ENCODE data around the gene PIP5KL1.

PIP5KL1 gene

DNA sequence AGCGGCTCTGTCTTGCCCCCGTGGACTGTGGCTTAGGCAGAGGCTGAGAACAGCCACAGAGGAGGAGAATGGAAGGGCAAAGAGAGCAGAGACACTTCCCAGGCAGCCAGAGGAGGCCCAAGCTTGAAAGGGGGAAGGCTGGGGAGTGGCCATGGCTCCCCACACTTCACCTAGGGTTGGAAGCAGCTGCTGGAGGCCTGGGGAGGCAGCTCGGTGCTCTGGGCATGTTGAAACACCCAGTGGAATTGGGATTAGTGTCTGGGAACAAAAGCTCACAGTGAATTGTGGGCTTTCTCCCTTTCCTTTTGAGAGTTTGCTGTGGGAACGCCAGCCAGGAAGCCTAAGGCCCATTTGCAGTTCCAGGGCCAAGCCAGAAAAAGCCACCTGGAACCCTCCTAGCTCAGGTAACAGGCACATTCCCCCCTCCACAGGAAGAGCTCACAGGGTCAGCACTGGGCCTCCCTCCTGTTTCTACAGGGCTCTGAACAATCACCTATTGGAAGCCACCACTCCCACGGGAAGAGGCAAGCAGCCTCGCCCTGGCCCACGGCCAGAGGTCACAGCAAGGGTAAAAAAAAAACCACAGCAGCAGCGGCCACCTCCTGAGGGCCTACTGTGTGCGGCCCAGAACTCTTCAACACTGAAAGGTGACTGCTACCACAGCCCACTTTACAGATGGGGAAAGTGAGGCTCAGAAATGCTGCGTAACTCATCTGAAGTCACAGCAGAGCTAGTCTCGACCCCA, 30.0 kb upstream of the PIP5KL1 start:
- Histone ChIP-seq H3F3A (ENCODE audit: insufficient read depth, low read length) (peaks cover 6% of the 10 kb centered on the region), H3K79me2 (ENCODE audit: low read length) (peaks cover 95% of the 10 kb centered on the region)

DNA sequence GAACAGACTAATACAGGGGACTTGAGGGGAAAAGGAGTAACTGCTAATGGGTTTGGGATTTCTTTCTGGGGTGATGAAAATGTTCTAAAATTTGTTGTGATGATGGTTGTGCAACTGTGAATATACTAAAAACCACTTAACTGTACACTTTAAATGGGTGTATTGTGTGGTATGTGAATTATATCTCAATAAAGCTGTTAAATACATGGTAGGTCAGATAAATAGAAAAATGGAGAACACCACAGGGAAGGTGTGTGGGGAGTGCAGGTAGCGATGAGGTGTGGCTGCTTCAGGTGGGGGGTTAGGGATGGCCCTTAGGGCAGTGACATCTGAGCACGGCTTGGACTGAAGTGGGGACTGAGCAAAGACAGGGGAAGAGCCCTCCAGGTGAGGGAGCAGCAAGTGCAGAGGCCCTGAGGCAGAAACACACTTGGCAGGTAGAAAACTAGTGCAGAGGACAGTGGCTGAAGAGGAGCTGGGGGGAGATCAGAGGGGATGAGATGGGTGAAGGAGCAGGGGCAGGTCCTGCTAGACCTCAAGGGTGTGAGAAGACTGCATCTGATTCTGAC, 29.3 kb upstream of the PIP5KL1 start:
- H3K9ac ChIP-seq (ENCODE audit: low read length) = no peak overlapping the region
- no peaks in the 10 kb centered on the region for H3K9me3 ChIP-seq (replicated peaks; ENCODE audit: insufficient read depth, low read length)
- no peaks in the 10 kb centered on the region for H3K27me3 ChIP-seq (replicated peaks; ENCODE audit: insufficient read depth, low read length)
- H3K27ac ChIP-seq (ENCODE audit: low read length) = no peak overlapping the region
- peaks cover 93% of the 10 kb centered on the region for H3K79me2 ChIP-seq (ENCODE audit: low read length)
- H3K36me3 ChIP-seq (replicated peaks; ENCODE audit: insufficient read depth, low read length) = no peaks in the 10 kb centered on the region
- peaks cover 8% of the 10 kb centered on the region for H3F3A ChIP-seq (ENCODE audit: insufficient read depth, low read length)
- DNase-seq = no peak
- no peak overlapping the region for H3K4me2 ChIP-seq (ENCODE audit: low read depth, low read length)
- H4K20me1 ChIP-seq (ENCODE audit: insufficient read depth, low read length) = no peaks in the 10 kb centered on the region
- no peak overlapping the region for H3K4me3 ChIP-seq (ENCODE audit: low read length)
- no peak overlapping the region for H2AFZ ChIP-seq (ENCODE audit: low read length)
- TF ChIP-seq EZH2 (optimal IDR thresholded peaks at IDR 0.05; ENCODE audit: low read depth, low read length) (no peak), EZH2phosphoT487 (IDR thresholded peaks at IDR 0.05; ENCODE audit: low read length) (no peak), CTCF (IDR thresholded peaks at IDR 0.05; ENCODE audit: low read length) (no peak)
- H3K4me1 ChIP-seq (ENCODE audit: low read length) = peaks cover 12% of the 10 kb centered on the region
- H3K9me2 ChIP-seq (replicated peaks; ENCODE audit: insufficient read depth, low read length) = no peaks in the 10 kb centered on the region

More for the DNA sequence above, 30.0 kb upstream of the PIP5KL1 start:
- no peak overlapping the region for H3K4me2 ChIP-seq (ENCODE audit: low read depth, low read length)
- H3K4me1 ChIP-seq (ENCODE audit: low read length) = peaks cover 6% of the 10 kb centered on the region
- no peak overlapping the region for H3K9ac ChIP-seq (ENCODE audit: low read length)
- no peak overlapping the region for H3K27ac ChIP-seq (ENCODE audit: low read length)
- no peaks in the 10 kb centered on the region for H3K36me3 ChIP-seq (replicated peaks; ENCODE audit: insufficient read depth, low read length)
- no peak overlapping the region for H3K4me3 ChIP-seq (ENCODE audit: low read length)
- H3K9me2 ChIP-seq (replicated peaks; ENCODE audit: insufficient read depth, low read length) = no peaks in the 10 kb centered on the region
- TF ChIP-seq EZH2 (optimal IDR thresholded peaks at IDR 0.05; ENCODE audit: low read depth, low read length) (no peak), CTCF (IDR thresholded peaks at IDR 0.05; ENCODE audit: low read length) (no peak)
- H4K20me1 ChIP-seq (ENCODE audit: insufficient read depth, low read length) = no peaks in the 10 kb centered on the region; the same call in 1 of the 2 replicates
- no peak for DNase-seq
- H2AFZ ChIP-seq (ENCODE audit: low read length) = no peak overlapping the region
- no peaks in the 10 kb centered on the region for H3K27me3 ChIP-seq (replicated peaks; ENCODE audit: insufficient read depth, low read length)
- H3K9me3 ChIP-seq (replicated peaks; ENCODE audit: insufficient read depth, low read length) = no peaks in the 10 kb centered on the region

DNA sequence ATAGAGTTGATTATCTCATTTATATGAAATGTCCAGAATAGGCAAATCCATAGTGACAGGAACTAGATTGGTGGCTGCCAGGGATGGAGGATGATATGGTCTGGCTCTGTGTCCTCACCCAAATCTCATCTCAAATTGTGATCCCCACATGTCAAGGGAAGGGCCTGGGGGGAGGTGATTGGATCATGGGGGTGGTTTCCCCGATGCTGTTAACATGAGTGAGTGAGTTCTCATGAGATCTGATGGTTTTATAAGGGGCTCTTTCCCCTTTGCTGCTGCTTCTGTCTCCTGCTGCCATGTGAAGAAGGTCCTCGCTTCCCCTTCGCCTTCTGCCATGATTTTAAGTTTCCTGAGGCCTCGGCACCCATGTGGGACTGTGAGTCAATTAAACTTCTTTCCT, 28.8 kb upstream of the PIP5KL1 start:
- Histone ChIP-seq H3K79me2 (ENCODE audit: low read length) (peaks cover 94% of the 10 kb centered on the region), H4K20me1 (ENCODE audit: insufficient read depth, low read length) (no peaks in the 10 kb centered on the region), H3K27me3 (replicated peaks; ENCODE audit: insufficient read depth, low read length) (no peaks in the 10 kb centered on the region), H3K9me3 (replicated peaks; ENCODE audit: insufficient read depth, low read length) (no peaks in the 10 kb centered on the region), H3K4me2 (ENCODE audit: low read depth, low read length) (no peak overlapping the region), H3K4me1 (ENCODE audit: low read length) (peaks cover 13% of the 10 kb centered on the region), H2AFZ (ENCODE audit: low read length) (no peak overlapping the region), H3F3A (ENCODE audit: insufficient read depth, low read length) (peaks cover 8% of the 10 kb centered on the region), H3K9ac (ENCODE audit: low read length) (no peak overlapping the region), H3K36me3 (replicated peaks; ENCODE audit: insufficient read depth, low read length) (no peaks in the 10 kb centered on the region), H3K4me3 (ENCODE audit: low read length) (no peak overlapping the region), H3K27ac (ENCODE audit: low read length) (no peak overlapping the region), H3K9me2 (replicated peaks; ENCODE audit: insufficient read depth, low read length) (no peaks in the 10 kb centered on the region)
- DNase-seq = no peak
- TF ChIP-seq CTCF (IDR thresholded peaks at IDR 0.05; ENCODE audit: low read length) (no peak), EZH2 (optimal IDR thresholded peaks at IDR 0.05; ENCODE audit: low read depth, low read length) (no peak), EZH2phosphoT487 (IDR thresholded peaks at IDR 0.05; ENCODE audit: low read length) (no peak)

Measured in MM.1S (cell line).